Inflammatory macrophage (primary cell): ENCODE results near the gene PSMG1.
A peak's percentile ranks its signal among the peaks of the same experiment; 100 is the strongest.

Experiments
- DNase-seq, 2 donors: peaks; one replicate each; pipeline ENCODE4 v3.0.0-alpha.2; 2020 to 2022

The PSMG1 gene

DNA sequence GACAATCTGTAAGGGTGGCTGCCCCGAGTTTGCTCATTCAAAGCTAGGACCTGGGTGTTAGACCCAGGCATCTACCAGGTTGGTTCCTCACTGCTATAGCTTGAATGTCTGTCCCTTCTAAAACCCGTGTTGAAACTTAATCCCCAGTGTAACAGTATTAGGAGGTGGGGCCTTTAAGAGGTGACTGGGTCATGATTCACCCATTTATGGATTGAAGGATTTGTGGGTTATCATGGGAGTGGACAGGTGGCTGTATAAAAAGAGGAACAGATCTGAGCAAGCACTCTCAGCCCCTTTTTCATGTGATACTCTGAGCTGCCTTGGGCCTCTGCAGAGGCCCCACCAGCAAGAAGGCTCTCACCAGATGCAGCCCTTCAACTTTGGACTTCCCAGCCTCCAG lies 29.4 kb downstream of the PSMG1 start:
- no peak for DNase-seq

- DNase-seq: no peak
These were observed 29.9 kb downstream of the PSMG1 start for GRCh38 chr21:39153373-39153772.

DNA sequence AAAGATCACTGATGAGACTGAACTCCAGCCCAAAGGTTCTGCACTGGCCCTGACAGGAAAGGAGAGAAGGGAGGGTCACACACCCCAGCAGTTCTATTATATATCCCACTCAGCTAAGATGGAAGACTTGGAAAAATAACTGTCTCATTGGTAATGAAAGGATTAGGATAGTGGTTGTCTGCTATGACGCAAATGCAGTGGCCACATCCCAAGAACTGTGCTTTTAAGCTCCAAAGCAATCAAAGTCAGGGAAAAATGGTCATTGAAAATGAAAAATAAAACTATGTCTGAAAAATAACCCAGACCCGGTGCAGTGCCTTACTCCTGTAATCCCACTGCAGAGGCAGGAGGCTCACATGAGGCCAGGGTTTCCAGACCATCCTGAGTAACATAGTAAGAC lies 31.0 kb downstream of the PSMG1 start:
- no peak for DNase-seq

- no peak for DNase-seq
These were observed 32.4 kb downstream of the PSMG1 start for GRCh38 chr21:39150877-39151276.

GRCh38 chr21:39150316-39150715 lies 32.9 kb downstream of the PSMG1 start:
- DNase-seq: no peak

- no peak for DNase-seq
These were observed 33.4 kb downstream of the PSMG1 start for GRCh38 chr21:39149882-39150281.

DNA sequence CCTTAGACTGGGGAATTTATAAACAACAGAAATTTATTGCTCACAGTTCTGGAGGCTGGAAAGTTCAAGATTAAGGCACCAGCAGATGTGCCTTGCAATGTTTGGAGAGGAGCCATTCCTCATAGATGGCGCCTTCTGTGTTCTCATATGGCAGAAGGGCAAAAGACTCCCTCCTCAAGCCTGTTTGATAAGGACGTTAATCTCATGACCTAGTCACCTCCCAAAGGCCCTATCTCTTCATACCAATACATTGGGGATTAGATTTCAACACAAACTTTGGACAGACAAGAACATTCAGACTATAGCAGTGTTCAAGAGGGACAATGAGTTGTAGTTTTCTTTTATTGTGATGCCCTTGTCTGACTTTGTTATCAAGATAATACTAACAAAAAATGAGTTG lies 34.3 kb downstream of the PSMG1 start:
- DNase-seq: no peak

DNA sequence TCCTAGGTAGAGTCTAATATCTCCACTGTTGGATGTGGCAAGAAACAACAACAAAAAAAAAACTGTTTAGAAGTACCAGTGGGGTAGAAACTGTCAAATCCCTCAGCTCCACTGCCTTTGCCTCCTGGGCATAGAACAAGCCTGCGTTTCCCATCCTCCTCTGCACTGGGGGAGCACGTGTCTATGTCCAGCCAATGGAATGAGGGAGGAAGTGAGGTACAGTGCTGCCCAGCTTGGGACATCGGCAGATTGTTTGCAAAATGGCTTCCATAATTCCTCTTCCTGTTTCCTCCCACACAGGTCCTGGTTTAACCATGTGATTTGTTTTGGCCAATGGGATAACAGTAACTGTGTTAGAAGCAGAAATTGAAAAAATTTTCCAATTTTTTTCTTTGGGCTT lies 39.1 kb downstream of the PSMG1 start:
- DNase-seq: peak; percentile 14 to 39

GRCh38 chr21:39142972-39143371 lies 40.3 kb downstream of the PSMG1 start:
- no peak for DNase-seq

GRCh38 chr21:39141502-39141901 lies 41.7 kb downstream of the PSMG1 start:
- no peak for DNase-seq

DNA sequence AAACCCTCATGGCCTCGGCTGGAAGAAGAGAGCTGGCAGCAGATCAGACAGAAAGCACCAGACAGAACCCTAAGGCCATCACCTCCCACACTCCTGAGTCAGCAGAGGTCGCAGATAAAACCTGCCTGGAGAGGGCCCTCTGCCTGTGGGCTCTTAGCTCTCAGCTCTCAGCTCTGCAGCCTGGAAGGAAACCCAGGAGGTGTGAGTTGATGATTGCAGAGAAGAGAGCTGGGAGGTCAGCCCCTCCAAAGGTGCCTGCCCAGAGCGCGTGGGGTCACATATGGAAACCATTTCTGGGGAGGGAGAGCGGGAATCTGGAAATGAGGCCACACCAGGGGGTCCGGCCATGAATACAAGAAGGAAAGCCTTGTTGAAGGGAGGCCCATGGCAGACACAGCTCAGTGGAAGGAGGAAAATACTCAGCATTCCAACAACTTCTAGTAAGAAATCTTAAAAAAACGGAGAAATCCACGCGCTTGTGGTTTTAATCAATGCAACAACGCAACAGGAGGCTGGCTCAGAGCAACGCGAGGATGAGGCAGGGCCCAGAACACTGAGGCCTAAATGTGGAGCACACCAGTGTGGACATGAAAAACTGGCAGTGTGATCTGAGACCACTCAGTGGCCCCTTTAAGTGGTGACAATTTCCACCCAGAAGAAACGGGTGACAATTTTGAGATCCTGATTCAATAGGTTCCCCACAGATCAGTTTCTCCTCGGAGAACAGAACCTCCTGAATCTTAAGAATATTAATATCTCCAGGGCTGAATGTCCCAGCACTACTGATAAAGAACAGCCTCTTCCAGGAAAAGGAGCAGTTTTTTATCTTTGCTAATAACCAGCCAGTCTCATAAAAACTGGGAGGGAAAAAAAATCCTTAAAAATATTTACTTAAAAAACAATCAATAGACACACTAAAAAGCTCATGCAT lies 45.7 kb downstream of the PSMG1 start:
- DNase-seq: peak in 1 of 2 donors; percentile 27

GRCh38 chr21:39136711-39137110 lies 46.5 kb downstream of the PSMG1 start:
- DNase-seq: no peak

DNA sequence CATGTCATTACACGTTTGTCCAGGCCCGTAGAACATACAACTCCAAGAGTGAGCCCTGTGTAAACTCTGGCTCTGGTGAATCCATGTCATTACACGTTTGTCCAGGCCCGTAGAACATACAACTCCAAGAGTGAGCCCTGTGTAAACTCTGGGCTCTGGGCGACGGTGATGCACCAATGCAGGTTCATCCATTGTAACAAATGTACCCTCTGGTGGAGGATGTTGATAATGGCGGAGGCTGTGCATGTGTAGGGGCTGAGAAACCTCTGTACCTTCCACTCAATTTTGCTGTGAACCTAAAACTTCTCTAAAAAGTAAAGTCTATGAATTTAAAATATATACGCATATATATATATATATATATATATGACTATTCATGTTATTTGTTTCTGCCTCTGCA lies 47.1 kb downstream of the PSMG1 start:
- peak; percentile 36 to 45 for DNase-seq

DNA sequence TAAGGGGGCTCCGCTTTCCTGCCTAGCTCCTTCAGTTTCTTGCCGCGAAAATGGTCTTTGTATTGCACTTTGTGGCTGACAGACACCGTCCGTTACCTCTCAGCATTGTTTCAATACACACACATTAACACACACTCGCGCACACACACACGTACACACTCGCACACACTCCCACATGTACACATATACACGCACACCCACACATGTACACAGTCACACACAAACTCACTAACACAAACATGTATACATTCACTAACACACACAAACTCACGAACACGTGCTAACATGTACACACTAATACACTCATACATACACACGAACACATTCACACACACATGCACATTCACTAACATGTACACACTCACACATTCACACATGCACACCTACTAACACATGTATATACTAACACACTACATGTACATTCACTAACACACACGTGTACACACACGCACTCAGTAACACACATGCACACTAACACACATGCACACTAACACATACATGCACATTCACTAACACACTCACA lies 48.9 kb downstream of the PSMG1 start:
- no peak for DNase-seq

DNA sequence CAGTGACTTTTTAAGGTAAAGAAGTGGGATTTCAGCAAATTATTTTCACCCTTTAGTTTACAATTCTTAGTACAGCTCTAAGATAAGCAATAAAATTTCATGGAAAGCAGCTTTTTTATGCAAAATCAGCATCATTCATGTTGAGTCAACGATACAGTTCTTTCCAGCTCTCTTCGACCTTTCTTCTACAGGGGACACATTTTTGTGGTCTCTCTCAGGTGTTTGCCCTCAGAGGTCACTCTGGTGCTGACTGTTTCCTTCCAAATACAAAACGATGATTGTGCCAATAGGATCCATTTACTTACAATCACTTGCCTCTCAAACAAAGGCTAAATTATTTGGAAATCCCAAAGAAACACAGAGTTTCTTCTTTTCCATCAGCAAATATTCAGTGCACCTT lies 51.0 kb downstream of the PSMG1 start:
- DNase-seq: no peak

- DNase-seq: no peak
These were observed 51.5 kb downstream of the PSMG1 start for GRCh38 chr21:39131791-39132190.

DNA sequence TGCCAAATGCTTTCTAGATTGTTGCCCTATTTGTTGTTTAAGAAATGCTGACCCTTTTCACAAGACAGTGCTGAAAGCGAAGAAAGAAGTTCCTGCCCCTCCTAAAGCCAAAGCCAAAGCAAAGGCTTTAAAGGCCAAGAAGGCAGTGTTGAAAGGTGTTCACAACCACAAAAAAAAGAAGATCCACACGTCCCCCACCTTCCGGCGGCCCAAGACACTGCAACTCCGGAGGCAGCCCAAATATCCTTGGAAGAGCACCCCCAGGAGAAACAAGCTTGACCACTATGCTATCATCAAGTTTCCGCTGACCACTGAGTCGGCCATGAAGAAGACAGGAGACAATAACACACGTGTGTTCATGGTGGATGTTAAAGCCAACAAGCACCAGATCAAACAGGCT lies 55.7 kb downstream of the PSMG1 start:
- DNase-seq: no peak

DNA sequence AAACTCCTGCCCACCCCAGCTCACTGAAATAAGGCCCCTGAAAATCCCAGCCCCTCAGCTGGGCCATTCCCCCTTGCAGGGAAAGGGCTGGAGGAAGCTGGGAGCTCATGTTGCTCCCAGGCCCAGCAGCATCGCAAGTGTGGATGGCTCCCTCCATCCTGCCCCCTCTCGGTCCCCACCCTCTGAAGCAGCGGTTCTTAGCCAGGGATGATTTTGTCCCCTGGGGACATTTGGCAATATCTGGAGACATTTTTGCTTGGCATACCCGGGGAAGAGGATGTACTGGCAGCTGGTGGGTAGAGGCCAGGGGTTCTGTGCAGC lies 56.8 kb downstream of the PSMG1 start:
- DNase-seq: no peak

DNA sequence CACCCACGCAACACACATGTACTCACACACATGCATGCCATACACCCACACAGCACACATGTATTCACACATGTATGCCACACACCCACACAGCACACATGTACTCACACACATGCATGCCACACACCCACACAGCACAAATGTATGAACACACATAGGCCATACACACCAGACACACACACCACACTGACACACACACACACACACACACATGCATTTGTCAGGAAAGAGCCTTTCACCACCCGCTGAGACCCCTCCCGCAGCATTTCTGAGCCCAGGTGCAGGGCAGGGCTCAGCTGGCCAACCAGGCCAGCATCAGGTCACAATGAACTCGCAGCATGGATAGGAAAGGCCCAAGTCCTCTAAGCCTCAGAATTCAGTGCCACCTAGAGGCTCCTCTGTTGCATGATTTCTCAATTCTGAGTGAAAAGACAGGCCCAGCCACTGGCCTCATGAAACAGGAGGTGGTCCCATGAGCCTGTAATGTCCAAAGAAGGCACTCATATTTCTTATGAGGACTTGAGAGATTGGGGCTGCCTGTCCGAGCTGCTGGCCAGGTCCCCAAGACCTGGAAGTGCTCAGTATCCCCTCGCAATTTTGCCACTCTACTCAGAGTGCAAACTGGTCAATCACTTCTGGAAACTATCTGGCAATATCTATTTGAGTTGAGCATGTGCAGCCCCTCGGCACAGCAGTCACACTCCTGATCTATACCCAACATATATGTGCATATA lies 57.3 kb downstream of the PSMG1 start:
- DNase-seq: peak; percentile 72 to 78
